ENCODE measurements around the gene CLPSL2. TPM values are rescaled to one million over a fixed set of nuclear protein-coding genes. Genes with fewer than 3 reads are reported as not detected.

CLPSL2 gene
- total and polyA plus RNA-seq, 2 donors (not counting 1 experiment from before 2014, with no cell fraction given), result not detected

- no peak overlapping the region for H3K4me2 ChIP-seq (replicated peaks; ENCODE audit: low read depth, low read length, poor library complexity, severe bottlenecking)
- CTCF ChIA-PET, result no interaction called here
- no peaks in the 10 kb centered on the region for H3K36me3 ChIP-seq (replicated peaks in 1 of 2; ENCODE audit: control extremely low read depth in 1 of 2, control insufficient read depth in 1 of 2, extremely low read depth in 1 of 2, insufficient read depth in 2 of 2, low read length in 1 of 2)
- no peaks in the 10 kb centered on the region for H3K4me1 ChIP-seq (ENCODE audit: control insufficient read depth in 2 of 2, insufficient read depth in 2 of 2, low read length in 2 of 2)
- no peak overlapping the region for H3K4me3 ChIP-seq (ENCODE audit: control extremely low read depth in 1 of 5, extremely low read depth in 1 of 5, insufficient read depth in 1 of 5, low read depth in 2 of 5, low read length in 4 of 5)
- Mint-ChIP-seq H3K9me3 (ENCODE audit: insufficient read depth) (no peaks in the 10 kb centered on the region), H3K27ac (no peak overlapping the region), H3K4me1 (peaks cover 8% of the 10 kb centered on the region), H3K27me3 (peaks cover 10% of the 10 kb centered on the region), H3K4me3 (no peak overlapping the region)
- H3K79me2 ChIP-seq (ENCODE audit: control insufficient read depth, insufficient read depth, low read length), result no peaks in the 10 kb centered on the region
- no peaks in the 10 kb centered on the region for H3K9me3 ChIP-seq (ENCODE audit: control extremely low read depth in 1 of 3, control insufficient read depth in 2 of 3, insufficient read depth in 1 of 3, low read length in 2 of 3)
- H4K20me1 ChIP-seq (ENCODE audit: control insufficient read depth, insufficient read depth, low read length, poor library complexity, severe bottlenecking), result no peaks in the 10 kb centered on the region
- 80% methylated on average over 4 of the region's 5 CpGs for WGBS (ENCODE audit: insufficient coverage)
- no peak for TF ChIP-seq CTCF (IDR thresholded peaks at IDR 0.05)
- no peak for TF ChIP-seq EZH2 (IDR thresholded peaks at IDR 0.05; ENCODE audit: borderline replicate concordance, insufficient read depth, low read depth, low read length, poor library complexity, severe bottlenecking)
- DNase-seq (no peak), ATAC-seq (ENCODE audit: low read depth) (no peak)
- no peak overlapping the region for H3K27ac ChIP-seq (ENCODE audit: low read length in 2 of 2)
- no peaks in the 10 kb centered on the region for H3K27me3 ChIP-seq (replicated peaks in 1 of 4; ENCODE audit: control extremely low read depth in 1 of 4, control insufficient read depth in 3 of 4, insufficient read depth in 4 of 4, low read length in 3 of 4)
- POLR2A ChIA-PET, result no interaction called here
- intact Hi-C loops (cut with micrococcal nuclease), result no loop called here
- H3K9ac ChIP-seq (ENCODE audit: low read length), result no peak overlapping the region
- H2AFZ ChIP-seq (ENCODE audit: insufficient read depth, low read depth, low read length, poor library complexity, severe bottlenecking), result no peak overlapping the region
These were observed 48.3 kb downstream of the CLPSL2 start for GRCh38 chr6:35824552-35825192.

Other genes starting within 250 kb of the CLPSL2 start
- gene FKBP5, start 87.7 kb upstream of the CLPSL2 start, total RNA-seq, result 7.4 and 8.1 TPM in 2 replicates
- 1.7 and 2.8 TPM in 2 replicates for gene FKBP5, start 87.7 kb upstream of the CLPSL2 start, polyA plus RNA-seq
- gene ARMC12, start 39.6 kb upstream of the CLPSL2 start, total RNA-seq, result 0.52 and 1.1 TPM in 2 replicates
- 1.4 and 2.8 TPM in 2 replicates for gene ARMC12, start 39.6 kb upstream of the CLPSL2 start, polyA plus RNA-seq
- not detected in 2 replicates for gene CLPSL1, start 4.4 kb downstream of the CLPSL2 start, total RNA-seq
- gene CLPSL1, start 4.4 kb downstream of the CLPSL2 start, polyA plus RNA-seq, result not detected in 2 replicates
- gene CLPS, start 20.7 kb downstream of the CLPSL2 start, total RNA-seq, result not detected in 2 replicates
- not detected in 2 replicates for gene CLPS, start 20.7 kb downstream of the CLPSL2 start, polyA plus RNA-seq
- not detected in 2 replicates for gene LHFPL5, start 28.8 kb downstream of the CLPSL2 start, total RNA-seq
- gene LHFPL5, start 28.8 kb downstream of the CLPSL2 start, polyA plus RNA-seq, result not detected in 2 replicates
- gene SRPK1, start 144.5 kb downstream of the CLPSL2 start, total RNA-seq, result 53.3 and 61.9 TPM in 2 replicates
- gene SRPK1, start 144.5 kb downstream of the CLPSL2 start, polyA plus RNA-seq, result 9.7 and 13.5 TPM in 2 replicates
- not detected in 2 replicates for gene SLC26A8, start 248.0 kb downstream of the CLPSL2 start, total RNA-seq
- gene SLC26A8, start 248.0 kb downstream of the CLPSL2 start, polyA plus RNA-seq, result 0.01 TPM in 1 of 2 replicates, not detected in the other